Ishikawa (cell line): ENCODE data around the gene CHERP.

Experiments used
- CEBPB ChIP-seq: IDR thresholded peaks from 2 replicates; pipeline ENCODE4 v1.6.1; 2012
- CREB1 ChIP-seq: IDR thresholded peaks from 2 replicates; pipeline ENCODE4 v1.6.1; 2012; ENCODE audit warnings: low read depth
- EGR1 ChIP-seq: IDR thresholded peaks from 2 replicates; pipeline ENCODE4 v1.6.1; 2012
- EP300 ChIP-seq: IDR thresholded peaks from 2 replicates; pipeline ENCODE4 v1.6.1; 2012; ENCODE audit warnings: borderline replicate concordance
- FOXM1 ChIP-seq: IDR thresholded peaks from 2 replicates; pipeline ENCODE4 v1.6.1; 2012; ENCODE audit warnings: low read depth, borderline replicate concordance
- MAX ChIP-seq: IDR thresholded peaks from 2 replicates; pipeline ENCODE4 v1.6.1; 2012
- NFIC ChIP-seq: IDR thresholded peaks from 2 replicates; pipeline ENCODE4 v1.6.1; 2012
- RAD21 ChIP-seq: IDR thresholded peaks from 2 replicates; pipeline ENCODE4 v1.6.1; 2012; ENCODE audit warnings: low read depth
- TAF1 ChIP-seq: IDR thresholded peaks from 2 replicates; pipeline ENCODE4 v1.6.1; 2012; ENCODE audit warnings: low read depth, mild to moderate bottlenecking
- TCF12 ChIP-seq: IDR thresholded peaks from 2 replicates; pipeline ENCODE4 v1.6.1; 2012; ENCODE audit warnings: low read depth
- TEAD4 ChIP-seq: IDR thresholded peaks from 2 replicates; pipeline ENCODE4 v1.6.1; 2012
- YY1 ChIP-seq: IDR thresholded peaks from 2 replicates; pipeline ENCODE4 v1.6.1; 2012; ENCODE audit warnings: low read depth
- ZBTB7A ChIP-seq: IDR thresholded peaks from 2 replicates; pipeline ENCODE4 v1.6.1; 2012; ENCODE audit warnings: low read depth
- TF ChIP-seq, protein P1 (sequence below): IDR thresholded peaks from 2 replicates; pipeline ENCODE4 v1.6.1; 2012; ENCODE audit warnings: low read depth, mild to moderate bottlenecking
- TF ChIP-seq, protein P2 (sequence below): IDR thresholded peaks from 2 replicates; pipeline ENCODE4 v1.6.1; 2012

Gene CHERP, protein sequence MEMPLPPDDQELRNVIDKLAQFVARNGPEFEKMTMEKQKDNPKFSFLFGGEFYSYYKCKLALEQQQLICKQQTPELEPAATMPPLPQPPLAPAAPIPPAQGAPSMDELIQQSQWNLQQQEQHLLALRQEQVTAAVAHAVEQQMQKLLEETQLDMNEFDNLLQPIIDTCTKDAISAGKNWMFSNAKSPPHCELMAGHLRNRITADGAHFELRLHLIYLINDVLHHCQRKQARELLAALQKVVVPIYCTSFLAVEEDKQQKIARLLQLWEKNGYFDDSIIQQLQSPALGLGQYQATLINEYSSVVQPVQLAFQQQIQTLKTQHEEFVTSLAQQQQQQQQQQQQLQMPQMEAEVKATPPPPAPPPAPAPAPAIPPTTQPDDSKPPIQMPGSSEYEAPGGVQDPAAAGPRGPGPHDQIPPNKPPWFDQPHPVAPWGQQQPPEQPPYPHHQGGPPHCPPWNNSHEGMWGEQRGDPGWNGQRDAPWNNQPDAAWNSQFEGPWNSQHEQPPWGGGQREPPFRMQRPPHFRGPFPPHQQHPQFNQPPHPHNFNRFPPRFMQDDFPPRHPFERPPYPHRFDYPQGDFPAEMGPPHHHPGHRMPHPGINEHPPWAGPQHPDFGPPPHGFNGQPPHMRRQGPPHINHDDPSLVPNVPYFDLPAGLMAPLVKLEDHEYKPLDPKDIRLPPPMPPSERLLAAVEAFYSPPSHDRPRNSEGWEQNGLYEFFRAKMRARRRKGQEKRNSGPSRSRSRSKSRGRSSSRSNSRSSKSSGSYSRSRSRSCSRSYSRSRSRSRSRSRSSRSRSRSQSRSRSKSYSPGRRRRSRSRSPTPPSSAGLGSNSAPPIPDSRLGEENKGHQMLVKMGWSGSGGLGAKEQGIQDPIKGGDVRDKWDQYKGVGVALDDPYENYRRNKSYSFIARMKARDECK

DNA sequence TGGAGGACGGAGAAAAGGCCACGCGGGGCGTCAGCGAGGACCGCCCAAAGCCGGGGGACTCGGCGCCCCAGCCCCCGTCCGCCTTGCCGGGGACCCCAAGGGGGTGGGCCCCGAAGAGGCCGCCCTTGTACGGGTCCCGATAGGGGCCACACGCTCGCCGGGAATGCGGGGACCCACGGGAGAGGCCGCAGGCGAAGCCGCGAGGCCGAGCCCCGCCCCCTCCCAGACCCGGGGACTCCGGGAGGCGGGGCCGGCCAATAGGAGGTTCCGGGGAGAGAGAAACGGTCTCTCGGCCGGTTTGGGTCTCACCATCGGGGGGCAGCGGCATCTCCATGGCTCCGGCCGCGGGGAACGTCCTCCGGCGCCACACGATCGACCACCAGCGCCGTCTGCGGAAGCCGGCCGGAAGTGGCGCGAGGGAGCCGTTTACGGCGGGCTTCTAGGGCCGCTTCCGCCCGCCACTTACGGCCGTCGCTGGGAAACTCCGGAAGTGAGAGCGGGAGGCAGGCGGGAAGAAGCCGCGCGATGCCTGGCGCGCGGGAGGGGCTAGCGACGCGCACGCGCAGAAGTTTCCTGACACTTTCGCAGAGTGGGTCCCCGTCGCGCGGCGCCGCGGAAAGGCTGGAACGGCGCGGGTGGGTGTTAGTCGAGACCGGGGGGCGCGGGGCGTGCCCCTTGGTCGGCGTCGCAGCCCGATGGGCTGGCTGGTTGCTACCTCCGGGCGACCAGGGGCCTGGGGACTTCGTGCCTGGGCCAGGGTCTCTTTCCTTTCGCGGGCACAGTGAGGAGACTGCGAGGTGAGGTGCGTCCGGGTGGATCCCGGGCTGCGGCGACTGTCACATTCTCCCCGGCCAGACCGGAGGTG lies at the start of gene CHERP:
Gene CHERP, minus strand, starts transcription at position 393 of the 865 bp plus-strand sequence. Its CDS starts 59 bp downstream, at position 334.
- TF ChIP-seq MAX, result peak; percentile 83
- TF ChIP-seq, protein P1, sequence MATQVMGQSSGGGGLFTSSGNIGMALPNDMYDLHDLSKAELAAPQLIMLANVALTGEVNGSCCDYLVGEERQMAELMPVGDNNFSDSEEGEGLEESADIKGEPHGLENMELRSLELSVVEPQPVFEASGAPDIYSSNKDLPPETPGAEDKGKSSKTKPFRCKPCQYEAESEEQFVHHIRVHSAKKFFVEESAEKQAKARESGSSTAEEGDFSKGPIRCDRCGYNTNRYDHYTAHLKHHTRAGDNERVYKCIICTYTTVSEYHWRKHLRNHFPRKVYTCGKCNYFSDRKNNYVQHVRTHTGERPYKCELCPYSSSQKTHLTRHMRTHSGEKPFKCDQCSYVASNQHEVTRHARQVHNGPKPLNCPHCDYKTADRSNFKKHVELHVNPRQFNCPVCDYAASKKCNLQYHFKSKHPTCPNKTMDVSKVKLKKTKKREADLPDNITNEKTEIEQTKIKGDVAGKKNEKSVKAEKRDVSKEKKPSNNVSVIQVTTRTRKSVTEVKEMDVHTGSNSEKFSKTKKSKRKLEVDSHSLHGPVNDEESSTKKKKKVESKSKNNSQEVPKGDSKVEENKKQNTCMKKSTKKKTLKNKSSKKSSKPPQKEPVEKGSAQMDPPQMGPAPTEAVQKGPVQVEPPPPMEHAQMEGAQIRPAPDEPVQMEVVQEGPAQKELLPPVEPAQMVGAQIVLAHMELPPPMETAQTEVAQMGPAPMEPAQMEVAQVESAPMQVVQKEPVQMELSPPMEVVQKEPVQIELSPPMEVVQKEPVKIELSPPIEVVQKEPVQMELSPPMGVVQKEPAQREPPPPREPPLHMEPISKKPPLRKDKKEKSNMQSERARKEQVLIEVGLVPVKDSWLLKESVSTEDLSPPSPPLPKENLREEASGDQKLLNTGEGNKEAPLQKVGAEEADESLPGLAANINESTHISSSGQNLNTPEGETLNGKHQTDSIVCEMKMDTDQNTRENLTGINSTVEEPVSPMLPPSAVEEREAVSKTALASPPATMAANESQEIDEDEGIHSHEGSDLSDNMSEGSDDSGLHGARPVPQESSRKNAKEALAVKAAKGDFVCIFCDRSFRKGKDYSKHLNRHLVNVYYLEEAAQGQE, result no peak
- TF ChIP-seq EGR1, result no peak; the same call in 1 of the 2 replicates
- peak; percentile 86 for TF ChIP-seq TAF1
- TF ChIP-seq RAD21, result no peak
- no peak for TF ChIP-seq CEBPB
- TF ChIP-seq ZBTB7A, result peak; percentile 82; the same call in 1 of the 2 replicates
- TF ChIP-seq TCF12, result 0 out of 2 replicates have a peak, but pooled peaks have one; percentile 44
- TF ChIP-seq TEAD4, result no peak; the same call in 1 of the 2 replicates
- peak; percentile 40 for TF ChIP-seq CREB1
- TF ChIP-seq FOXM1, result no peak
- 0 out of 2 replicates have a peak, but pooled peaks have one; percentile 17 for TF ChIP-seq YY1
- TF ChIP-seq, protein P2, sequence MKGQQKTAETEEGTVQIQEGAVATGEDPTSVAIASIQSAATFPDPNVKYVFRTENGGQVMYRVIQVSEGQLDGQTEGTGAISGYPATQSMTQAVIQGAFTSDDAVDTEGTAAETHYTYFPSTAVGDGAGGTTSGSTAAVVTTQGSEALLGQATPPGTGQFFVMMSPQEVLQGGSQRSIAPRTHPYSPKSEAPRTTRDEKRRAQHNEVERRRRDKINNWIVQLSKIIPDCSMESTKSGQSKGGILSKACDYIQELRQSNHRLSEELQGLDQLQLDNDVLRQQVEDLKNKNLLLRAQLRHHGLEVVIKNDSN, result no peak; the same call in 1 of the 2 replicates
- TF ChIP-seq NFIC, result no peak
- no peak; the same call in 1 of the 2 replicates for TF ChIP-seq EP300

GRCh38 chr19:16590876-16591802 lies 48.9 kb upstream of the CHERP start:
- TF ChIP-seq YY1, result no peak
- no peak for TF ChIP-seq ZBTB7A
- TF ChIP-seq TAF1, result no peak
- TF ChIP-seq, protein P2, result no peak
- no peak for TF ChIP-seq TCF12
- TF ChIP-seq, protein P1, result no peak
- TF ChIP-seq FOXM1, result no peak
- TF ChIP-seq CREB1, result no peak
- no peak for TF ChIP-seq NFIC
- TF ChIP-seq EGR1, result no peak
- no peak for TF ChIP-seq EP300
- no peak for TF ChIP-seq TEAD4
- no peak for TF ChIP-seq MAX
- TF ChIP-seq RAD21, result no peak
- TF ChIP-seq CEBPB, result no peak

- TF ChIP-seq CREB1, result no peak
- TF ChIP-seq NFIC, result peak; percentile 67
Measured at GRCh38 chr19:16589917-16590316, 47.7 kb upstream of the CHERP start.
